Activated effector memory CD4-positive, alpha-beta T cell treated with Interleukin-2 at 50 U/mL for 16 hours (primary cell): ENCODE data around the gene OGFR.

ENCODE experiments used
- DNase-seq: peaks from one replicate; pipeline ENCODE4 v3.0.0-alpha.2; 2020

The OGFR gene

DNA sequence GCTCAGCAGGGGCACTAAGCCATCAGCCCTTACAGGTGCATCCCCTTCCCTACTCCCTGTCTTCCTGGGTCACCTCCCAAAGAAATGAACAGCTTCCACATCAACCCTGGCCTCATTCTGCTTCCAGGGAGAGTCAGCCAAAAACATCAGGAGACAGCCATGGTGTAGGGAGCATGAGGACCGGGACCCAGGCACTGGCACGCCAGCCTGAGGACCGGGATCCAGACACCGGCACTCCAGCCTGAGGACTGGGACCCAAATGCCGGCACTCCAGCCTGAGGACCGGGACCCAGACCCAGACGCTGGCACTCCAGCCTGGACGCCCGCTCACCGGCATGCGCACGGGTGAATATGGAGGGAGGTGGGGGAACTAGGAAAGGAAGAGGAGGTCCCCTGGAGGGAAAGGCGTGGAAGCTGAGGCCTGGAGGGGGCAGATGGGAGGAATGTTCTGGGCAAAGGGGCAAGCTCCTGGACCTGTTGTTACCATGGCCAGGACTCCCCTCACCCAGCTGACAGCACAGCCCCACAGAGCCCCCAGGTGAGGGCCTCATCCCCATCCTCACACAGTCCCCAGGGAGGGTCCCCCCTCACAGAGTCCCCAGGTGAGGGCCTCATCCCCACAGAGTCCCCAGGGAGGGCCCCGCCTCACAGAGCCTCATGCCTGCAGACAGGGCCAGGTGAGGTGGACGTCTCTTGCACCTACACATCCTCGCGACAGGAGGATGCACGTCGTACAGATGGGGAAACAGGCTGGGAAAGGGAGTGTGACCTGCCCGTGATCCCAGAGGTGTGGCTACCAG lies 34.3 kb upstream of the OGFR start:
- no peak for DNase-seq

DNA sequence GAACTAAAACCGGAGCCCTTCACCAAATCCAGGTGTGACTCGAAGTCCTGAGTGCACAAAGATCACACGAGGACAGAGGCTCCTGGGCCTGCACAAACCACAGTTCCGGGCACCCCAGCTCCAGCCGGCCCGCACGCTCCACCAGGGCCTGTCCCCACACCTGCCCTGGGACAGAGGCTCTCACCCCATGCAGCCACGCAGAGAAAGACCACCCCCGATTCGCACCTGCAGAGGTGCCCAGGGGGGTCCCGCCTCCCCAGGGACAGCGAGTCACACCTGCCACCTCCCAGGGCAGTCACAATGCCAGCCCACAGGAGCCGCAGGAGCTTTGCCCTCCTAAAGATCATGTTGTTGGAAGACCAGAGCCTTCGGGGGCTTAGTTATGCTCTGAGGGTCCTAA lies 33.7 kb upstream of the OGFR start:
- no peak for DNase-seq

DNA sequence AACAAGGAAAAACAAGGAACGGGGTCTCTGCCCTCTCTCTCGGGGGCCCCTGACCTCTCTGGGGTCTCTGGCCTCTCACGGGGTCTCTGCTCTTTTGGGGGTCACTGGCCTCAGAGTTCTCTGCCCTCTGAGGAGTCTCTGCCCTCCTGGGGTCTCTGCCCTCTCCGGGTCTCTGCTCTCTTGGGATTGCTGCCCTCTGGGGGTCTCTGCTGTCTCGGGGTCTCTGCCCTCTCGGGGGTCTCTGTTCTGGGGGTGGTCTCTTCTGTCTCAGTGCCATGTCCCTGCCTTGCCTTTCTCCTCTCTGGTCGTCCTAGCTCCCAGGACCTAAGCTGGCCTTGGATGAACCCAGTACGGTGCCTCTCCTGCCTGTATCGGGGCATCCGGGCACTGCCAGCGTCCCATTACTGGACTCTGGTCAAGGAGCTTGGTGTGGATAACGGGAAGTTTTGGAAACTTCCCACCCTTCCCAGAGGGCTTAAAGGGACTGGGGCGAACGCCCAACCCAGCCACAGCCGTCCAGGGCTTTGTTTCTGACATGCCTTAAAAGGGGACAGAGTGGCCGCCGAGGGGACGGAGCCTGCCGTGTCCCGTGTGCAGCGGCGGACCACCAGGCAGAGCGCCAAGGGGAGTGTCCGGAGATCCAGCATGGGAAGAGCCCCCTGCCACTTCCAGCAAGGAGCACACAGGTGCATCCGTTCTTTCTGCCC lies 33.1 kb upstream of the OGFR start:
- DNase-seq, result no peak

DNA sequence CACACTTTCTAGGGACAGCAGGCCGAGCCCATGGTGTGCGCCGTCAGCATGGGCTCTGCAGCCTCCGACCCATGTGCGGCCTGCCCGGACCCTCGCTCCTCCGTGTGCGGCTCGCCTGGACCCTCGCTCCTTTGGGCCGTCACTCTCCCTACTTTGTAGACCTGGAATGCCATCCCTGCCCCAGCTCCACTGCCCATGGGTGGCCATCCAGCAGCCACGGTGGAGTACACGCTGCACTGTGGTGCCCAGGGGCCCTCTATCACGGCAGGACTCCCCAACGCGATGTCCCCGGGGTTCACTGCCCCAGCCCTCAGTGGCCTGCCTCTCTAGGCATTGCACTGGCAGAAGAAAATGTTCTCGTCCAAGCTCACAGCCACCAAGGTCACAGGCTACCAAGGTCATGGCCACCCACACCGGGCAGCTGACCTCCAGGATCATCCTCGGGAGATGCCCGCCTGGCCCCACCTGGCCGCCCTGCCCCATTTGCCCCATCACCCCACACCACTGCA lies 32.5 kb upstream of the OGFR start:
- no peak for DNase-seq

DNA sequence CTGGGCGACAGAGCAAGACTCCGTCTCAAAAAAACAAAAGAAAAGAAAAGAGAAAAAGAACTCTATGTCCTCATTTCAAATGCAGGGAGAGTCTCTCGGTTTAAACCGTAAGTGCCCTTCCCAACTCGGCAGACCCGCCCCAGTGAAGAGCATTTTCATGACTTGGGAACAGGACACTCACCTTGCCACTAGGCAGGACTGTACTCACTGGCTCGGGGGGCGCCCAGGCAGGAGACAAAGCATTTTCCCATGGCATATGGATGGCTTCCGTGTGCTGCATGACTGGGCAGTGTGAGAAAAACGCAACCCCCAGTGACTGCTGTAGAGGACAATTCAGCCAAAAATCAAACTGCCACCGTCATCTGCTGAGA lies 32.0 kb upstream of the OGFR start:
- no peak for DNase-seq

DNA sequence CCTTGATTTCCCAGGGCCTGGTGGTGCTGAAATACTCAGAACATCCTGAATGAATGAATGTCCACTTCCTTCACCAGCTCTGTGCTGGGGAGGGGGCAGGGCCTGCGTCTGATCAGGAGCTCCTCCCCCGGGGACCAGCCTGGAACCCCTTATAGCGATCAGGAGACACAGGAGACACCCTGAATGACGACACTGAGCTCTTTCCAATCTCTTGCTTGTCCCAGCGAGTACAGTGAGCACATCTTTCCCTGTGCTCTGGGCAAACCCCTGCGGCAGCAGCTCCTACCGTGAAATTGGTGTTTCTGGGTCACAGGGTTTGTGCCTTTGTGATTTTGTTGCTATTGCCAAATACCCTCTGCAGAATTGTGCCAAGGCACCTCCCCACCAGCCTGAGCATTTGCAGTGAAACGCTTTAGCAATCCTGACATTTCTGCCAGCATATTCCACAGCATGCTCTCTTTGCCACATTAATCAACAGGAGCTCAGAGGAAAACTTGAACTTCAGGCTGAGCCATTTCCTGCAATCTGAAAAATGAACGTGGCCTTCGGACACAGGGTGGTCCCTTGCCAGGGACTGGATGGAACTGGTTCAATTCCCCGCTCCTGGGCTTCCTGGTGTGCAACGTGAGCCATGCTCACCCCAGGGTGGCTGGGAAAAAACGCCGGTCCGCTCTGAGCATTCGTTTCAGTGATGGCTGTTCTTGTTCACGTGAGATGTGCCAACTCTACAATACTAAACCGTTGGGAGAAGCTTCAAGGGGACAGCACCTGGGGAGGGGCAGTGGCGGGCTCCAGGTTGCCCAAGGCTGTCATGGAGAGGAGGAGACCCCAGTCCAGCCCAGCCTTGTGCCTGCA lies 31.4 kb upstream of the OGFR start:
- no peak for DNase-seq

DNA sequence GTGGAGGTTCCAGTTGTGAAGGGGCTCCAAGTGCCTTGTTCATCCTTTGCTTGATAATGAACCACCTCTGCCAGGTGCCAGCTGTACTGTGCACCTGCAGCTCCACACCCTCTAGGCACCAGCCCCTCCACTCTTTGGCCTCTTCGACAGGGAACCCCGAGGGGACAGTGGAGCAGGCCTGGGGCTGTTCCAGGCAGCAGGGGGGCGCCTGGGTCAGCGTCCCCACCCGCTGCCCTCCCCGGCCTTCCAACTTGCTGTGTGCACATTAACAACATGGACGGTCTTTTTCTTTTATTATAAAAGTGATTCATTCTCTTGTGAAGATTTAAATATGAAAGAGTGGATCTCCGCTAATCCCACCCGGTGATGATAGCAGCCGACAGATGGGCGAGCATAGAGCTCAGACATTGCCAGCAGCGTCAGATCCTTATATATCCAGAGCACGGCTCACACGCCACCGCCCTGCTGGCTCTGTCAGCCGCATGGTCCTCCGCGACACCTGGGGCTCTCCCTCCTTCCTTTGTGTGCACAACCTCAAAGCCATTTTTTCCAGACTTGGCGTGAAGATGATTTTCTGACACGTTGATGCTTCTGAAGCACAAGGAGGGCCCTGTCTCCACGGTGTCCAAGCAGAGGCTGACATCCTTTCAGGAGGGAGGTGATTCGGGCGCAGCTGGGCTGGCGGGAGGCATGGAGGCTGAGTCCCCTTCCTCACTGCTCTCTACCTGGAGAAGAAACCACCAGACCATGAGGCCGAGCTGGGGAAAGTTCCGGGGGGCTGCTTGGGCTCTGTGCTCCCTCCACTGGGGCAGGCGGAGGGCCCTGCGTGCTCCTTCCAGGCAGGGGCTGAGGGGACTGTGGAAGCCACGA lies 30.6 kb upstream of the OGFR start:
- DNase-seq, result no peak

DNA sequence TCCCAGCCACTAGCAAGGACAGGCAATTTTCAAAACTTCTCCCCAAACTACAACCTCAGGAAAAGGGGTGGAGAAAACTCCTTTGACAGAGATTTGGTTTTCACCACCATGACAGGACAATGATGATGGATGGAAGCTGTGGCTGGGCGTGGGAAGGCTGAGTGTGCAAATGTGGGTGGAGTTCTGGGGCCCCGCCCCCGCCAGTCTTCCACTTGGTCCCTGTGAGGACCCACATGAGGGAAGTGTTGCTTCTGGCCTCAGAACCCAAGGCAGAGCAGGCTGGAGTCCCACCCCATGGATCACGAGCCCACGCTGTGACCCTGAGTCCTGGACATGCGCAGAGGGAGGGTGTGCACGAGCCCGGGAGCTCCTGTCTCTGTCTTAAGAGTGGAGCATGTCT lies 29.9 kb upstream of the OGFR start:
- DNase-seq, result no peak

DNA sequence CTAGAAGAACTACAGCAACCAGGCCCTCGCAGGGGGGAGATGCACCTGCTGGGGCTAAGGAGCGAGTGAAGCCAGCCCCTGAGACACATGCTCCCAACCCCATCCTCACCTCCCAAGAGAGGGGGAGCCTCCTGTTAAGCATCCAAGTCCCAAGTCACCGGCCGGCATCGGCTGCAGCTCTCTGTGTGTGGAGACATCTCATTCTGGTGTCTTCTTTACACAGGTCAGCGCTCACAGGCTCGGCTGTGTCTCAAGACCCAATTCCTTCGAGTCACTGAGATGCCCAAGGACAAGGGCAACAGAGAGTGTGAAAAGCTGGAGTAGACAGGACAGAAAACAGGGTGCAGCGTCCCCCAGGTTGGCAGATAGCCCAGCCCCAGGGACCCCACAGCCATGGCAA lies 29.4 kb upstream of the OGFR start:
- no peak for DNase-seq

DNA sequence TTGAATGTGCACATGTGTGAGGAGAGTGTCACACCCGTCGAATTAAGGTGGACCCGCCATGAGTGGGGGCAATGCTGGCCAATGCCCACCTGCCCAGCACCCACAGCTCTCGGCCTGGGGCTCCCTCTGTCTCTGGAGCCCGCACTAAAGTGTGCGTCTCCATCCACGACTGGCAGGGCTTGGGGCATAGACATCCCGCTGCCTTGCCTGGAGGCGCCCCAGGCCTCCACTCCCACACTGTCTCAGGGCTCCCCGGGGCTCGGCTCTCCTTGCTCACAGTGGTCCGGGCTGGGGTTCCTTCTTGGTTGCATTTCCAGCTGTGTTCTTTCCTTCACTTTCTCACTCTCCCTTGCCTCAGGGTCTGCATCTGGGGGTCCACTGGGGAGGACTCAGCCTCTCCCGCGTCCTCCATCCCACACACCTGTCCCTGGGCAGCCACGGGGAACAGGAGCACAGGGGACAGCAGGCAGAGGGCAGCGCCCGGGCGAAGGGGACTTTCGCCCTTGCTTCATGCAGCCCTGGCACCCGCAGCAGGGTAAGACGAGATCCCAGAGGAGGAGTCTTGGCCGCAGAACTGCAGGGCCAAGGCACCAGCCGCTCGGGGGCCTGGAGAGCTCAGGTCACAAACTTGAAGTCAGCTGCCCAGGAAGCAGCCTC lies 28.5 kb upstream of the OGFR start:
- DNase-seq, result no peak

DNA sequence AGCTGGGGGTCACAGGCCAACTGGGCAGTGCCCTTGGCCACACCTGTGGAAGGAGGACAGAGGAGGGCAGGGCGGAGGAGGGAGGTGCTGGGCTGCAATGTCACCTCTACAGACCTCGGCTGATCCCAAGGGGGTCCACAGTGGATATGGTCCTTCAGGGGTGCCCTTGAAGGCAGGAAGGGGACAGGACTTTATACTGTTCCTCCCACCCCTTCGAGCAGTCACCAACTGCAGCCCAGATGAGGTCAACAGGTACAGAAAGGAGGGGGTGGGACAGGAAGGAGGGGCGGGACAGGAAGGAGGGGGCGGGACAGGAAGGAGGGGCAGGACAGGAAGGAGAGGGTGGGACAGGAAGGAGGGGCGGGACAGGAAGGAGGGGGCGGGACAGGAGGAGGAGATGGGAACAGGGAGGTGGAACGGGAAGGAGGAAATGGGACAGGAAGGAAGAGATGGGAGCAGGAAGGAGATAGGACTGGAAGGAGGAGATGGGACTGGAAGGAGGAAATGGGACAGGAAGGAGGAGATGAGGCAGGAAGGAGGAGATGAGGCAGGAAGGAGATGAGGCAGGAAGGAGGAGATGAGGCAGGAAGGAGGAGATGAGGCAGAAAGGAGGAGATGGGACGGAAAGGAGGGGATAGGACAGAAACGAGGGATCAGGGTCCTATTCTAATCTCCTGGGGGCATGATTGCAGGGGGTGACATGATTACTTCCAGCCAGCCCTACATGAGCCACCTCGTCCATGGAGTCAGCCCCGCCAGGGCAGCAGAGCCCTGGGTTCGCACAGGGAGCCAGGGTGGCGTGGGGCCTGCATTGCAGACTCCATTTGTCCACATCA lies 27.7 kb upstream of the OGFR start:
- peak; percentile 63 for DNase-seq

DNA sequence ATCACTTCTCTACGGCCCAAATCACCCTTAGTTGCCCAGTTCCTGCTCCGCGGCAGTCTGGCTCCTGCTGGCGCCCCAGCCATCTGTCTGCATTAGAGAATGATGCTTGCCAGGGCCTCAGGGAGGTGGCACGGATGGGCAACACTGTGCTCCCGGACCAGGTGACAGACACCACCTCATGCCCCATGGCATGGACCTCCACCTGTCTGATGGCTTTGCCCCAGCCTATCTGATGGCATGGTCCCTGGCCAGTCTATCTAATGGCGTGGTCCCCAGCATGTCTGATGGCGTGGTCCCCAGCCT lies 27.2 kb upstream of the OGFR start:
- no peak for DNase-seq

DNA sequence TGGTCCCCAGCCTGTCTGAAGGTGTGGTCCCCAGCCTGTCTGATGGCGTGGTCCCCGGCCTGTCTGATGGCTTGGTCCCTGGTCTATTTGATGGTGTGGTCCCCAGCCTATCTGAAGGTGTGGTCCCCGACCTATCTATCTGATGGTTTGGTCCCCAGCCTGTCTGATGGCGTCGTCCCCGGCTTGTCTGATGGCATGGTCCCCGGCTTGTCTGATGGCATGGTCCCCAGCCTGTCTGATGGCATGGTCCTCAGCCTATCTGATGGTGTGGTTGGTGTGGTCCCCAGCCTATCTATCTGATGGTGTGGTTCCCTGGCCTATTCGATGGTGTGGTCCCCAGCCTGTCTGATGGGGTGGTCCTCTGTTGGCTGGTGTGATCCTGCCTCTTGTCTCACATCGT lies 26.6 kb upstream of the OGFR start:
- no peak for DNase-seq

DNA sequence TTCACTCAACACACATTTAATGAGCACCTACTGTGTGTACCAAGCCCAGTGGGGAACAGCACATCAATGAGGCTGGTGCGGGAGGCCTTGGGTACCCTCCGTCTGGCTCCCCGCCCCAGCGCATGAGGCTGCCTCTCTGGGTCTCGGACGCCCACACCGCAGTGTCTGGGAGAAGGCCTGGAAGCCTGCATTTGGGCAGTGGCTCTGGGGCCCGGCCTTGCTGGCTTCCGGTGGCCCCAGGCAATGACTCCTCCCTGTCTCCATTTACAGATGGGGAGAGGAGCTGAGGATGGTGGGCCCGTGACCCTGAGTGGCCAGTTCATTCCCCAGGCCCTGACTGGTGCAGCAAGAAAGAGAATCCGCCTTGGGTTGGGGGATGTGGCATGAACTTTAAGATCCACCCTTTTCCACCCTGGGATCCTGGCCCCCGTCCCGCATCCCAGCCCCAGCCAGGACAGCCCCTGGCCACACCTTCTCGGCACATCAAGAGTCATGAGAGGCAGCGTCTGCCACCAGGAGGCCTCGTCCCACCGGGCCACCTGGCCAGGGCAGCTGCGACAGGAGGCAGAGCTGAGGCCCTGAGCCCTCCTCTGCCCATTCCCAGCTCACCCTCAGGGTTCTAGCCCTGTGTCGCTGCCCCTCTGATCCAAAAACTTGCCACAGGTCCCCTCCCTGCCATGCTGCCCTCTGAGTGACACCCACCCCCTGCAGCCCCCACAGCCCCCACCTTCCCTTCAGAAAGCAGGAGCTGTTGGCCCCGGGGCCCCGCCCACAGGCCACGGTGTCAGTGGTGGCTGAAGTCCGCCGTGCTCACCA lies 25.8 kb upstream of the OGFR start:
- no peak for DNase-seq

DNA sequence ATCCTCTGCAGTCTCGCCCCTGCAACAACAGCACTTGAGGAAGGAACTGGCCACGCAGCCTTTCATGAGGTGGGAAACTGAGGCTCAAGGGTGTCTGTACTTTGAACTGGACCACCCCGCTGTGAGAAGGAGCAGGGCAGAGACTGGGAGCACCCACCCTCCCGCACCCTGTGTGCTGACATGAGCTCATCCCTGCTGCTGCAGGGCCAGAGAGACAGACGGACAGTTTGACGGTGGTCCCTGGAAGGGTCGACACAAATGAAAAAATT lies 25.3 kb upstream of the OGFR start:
- DNase-seq, result no peak

DNA sequence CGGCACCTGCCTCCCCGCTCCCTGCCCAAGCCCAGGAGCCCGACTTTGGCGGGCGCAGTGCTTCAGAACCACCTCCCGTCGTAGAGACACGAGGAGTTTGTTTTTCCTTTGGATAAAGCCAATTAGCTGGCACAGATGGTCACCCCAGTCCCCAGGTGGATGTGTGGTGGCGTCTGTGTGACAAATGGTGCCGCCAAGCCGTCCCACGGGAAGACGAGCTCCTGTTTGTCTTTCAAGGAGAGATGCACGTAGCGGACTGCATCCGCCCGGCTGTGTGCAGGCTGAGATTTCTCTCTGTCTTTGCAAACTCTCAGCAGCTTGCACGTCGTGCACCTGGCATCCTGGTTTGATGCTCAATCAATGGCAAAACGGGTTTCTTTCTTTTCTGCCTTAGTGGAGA lies 24.4 kb upstream of the OGFR start:
- DNase-seq, result no peak

DNA sequence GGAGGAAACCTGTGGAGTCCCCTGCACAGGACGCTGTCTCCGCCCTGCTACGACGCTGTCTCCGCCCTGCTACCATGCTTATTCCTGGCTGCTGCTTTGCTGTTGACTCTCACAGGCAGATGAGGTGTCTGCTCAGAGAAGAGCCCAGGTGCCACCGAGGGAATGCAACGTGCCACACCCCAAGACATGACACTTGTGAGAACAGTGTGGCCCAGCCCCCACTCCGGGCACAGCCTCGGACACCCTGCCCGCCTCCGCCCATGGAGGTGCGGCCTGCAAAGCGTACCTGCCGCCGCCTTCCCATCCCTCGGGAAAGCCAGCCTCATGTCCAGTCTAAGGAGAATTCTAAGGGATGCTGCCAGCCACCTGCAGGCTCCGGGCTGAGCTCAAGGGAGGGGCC lies 23.9 kb upstream of the OGFR start:
- no peak for DNase-seq

DNA sequence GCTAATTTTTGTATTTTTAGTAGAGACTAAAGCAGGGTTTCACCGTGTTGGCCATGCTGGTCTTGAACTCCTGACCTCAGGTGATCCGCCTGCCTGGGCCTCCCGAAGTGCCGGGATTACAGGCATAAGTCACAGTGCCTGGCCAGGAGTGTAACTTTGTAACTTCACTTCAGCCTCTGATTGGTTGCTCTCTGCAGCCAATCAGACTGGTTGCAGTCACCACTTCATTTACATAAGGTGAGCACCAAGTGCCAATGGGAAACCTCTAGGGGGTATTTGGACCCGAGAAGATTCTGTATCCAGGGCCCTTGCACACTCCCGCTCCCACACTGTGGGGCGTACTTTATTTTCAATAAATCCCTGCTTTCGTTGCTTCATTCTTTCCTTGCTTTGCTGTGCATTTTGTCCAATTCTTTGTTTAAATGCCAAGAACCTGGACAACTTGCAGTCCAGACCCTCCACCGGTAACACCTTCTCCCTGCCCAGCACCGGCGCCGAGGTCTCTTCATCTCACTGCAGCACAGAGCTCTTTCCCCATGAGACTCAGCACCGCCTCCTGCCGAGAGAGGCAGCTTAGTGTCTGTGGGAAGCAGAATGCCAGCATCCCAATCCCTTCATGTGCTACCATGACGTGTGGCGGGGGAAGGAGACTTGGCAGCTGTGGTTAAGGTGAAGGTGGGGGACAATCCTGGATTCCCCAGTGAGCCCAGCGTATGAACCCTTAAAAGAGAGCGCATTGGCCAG lies 22.3 kb upstream of the OGFR start:
- DNase-seq, result no peak

DNA sequence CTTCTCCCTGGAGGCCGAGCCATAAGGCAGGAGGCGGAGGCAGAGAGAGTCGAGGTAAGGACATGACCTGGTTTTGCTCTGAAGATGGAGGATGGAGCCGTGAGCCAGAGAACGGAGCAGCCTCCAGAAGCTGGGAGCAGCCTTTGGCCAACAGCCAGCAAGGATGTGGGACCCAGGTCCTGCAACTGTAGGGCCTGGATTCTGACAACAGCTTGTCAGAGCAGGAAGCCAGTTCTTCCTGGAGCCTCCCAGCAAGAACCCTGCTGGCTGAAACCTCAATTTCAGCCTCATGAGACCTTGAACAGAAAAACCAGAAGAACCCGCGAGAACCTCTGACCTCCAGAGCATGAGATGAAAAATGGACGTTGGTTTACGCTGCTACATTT lies 21.7 kb upstream of the OGFR start:
- no peak for DNase-seq

DNA sequence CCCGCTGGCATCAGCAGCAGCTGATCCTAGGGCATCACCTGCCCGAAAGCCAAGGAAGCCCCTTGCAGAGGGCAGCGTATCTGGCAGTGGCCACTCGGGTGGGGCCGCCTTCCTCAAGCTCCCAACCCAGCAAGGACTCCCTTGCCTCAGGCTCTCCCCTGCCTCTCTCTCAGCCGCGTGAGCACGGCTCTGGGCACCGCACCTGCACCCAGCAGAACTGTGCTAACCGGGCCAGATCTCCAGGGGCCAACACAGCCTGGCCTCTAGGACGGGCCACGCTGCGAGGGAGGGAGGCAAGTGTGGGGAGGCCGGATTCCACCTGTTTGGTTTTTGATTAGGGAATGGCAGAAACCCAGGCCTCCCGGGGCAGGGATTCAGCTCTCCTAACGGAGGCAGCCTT lies 20.1 kb upstream of the OGFR start:
- no peak for DNase-seq
